Vein endothelial cell (primary cell): ENCODE results near the gene LETM1. TPM values are rescaled to one million over a fixed set of nuclear protein-coding genes. Genes with fewer than 3 reads are reported as not detected.

Experiments
- total RNA-seq: library from RNA; depleted of rRNA; stranded (reverse); fragments of >200 nt; gene quantifications from 2 replicates; pipeline ENCODE4 v1.2.3, GENCODE V29; 2012

Gene LETM1
- total RNA-seq, result 96.3 and 100 TPM in 2 replicates

DNA sequence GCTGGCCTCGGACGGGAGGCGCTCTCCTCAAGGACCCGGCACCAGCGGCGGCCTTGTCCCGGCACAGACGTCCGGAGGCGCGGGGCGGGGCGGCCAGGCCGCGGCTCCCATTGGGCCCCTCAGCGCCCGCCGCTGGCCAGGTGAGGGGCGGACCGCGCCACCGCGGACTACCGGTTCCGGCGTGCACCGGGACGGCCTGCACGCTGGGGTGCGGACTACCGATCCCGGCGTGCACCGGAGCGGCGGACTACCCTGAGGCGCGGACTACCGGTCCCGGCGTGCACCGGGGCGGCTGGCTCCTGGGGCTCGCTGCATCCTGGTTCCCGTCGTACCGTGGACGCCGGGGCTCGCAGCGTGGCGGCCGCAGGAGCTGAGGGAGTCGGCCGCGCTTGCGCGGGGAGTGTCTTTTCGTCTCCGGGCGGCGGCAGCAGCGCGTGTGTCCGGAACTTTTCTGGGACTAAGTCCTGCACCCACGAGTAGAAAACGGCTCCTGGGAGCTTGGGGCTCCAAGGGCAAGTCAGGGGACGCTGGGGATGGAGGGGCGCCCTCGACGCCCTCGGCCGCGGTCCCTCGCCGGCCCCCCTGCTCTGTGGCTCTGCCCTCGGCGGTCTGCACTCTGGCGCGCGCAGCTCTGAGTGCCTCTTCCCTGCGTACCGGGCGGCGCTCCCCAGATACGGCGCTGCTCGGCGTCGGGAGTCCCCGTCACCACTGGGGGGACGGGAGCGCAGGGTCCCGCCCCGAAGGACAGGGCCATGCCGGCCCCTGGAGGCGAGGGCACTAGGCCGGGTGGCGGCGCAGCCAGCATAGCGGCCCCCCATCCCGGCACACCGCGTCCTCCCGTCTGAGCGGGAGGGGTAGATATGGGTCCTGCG lies at the start of gene LETM1:
Gene LETM1 (minus strand): TSS at position 86 of the 872 bp plus-strand sequence. CDS start 206 bp downstream, outside the sequence.

GRCh38 chr4:1870578-1871443 lies 14.9 kb upstream of the LETM1 start, which contains the start of gene NSD2:
NSD2 (plus strand) TSS chr4:1871393; CDS start chr4:1900655, 29,262 bp downstream.

GRCh38 chr4:1792832-1793495 lies 63.0 kb downstream of the LETM1 start, which contains the start of gene FGFR3:
FGFR3 (plus strand) TSS chr4:1793293; CDS start chr4:1793935, 642 bp downstream.

Other genes starting within 250 kb of the LETM1 start
- gene FAM53A, start 171.8 kb downstream of the LETM1 start, total RNA-seq, result 0.57 and 3.6 TPM in 2 replicates
- gene SLBP, start 143.8 kb downstream of the LETM1 start, total RNA-seq, result 69.6 and 98.8 TPM in 2 replicates
- 30.6 and 36.9 TPM in 2 replicates for gene TMEM129, start 134.8 kb downstream of the LETM1 start, total RNA-seq
- 13.1 and 19.5 TPM in 2 replicates for gene TACC3, start 134.6 kb downstream of the LETM1 start, total RNA-seq
- 0.33 and 0.38 TPM in 2 replicates for gene FGFR3, start 62.9 kb downstream of the LETM1 start, total RNA-seq
- gene NSD2, start 15.2 kb upstream of the LETM1 start, total RNA-seq, result 63.7 and 78.2 TPM in 2 replicates
- 21.6 and 24.3 TPM in 2 replicates for gene NELFA, start 152.8 kb upstream of the LETM1 start, total RNA-seq
- gene NAT8L, start 203.2 kb upstream of the LETM1 start, total RNA-seq, result under 0.01 TPM in 2 replicates